Gastroesophageal sphincter (tissue), 3 donors: Measurements from ENCODE around the gene SEMA3F.

ENCODE experiments used
- POLR2A ChIP-seq, 2 donors: fragments of 450-650 bp; IDR thresholded peaks; one replicate each; pipeline ENCODE4 v1.6.1; 2017; ENCODE audit warnings: antibody characterized with exemption in 2 of 2, mild to moderate bottlenecking in 2 of 2, moderate library complexity in 1 of 2
- POLR2AphosphoS5 ChIP-seq: sonication (generic); formaldehyde crosslinking; IDR thresholded peaks from one replicate; pipeline ENCODE4 v1.6.1; 2017; ENCODE audit warnings: antibody characterized with exemption
- TF ChIP-seq, protein P1 (sequence below), 4 experiments: fragments of 200-600 bp in 2 of 4; fragments of 450-650 bp in 2 of 4; sonication (generic) in 1 of 4; IDR thresholded peaks; one replicate each; pipeline ENCODE4 v1.5.1; 2017 to 2019; ENCODE audit warnings: antibody characterized with exemption in 4 of 4, mild to moderate bottlenecking in 2 of 4, moderate library complexity in 2 of 4

DNA sequence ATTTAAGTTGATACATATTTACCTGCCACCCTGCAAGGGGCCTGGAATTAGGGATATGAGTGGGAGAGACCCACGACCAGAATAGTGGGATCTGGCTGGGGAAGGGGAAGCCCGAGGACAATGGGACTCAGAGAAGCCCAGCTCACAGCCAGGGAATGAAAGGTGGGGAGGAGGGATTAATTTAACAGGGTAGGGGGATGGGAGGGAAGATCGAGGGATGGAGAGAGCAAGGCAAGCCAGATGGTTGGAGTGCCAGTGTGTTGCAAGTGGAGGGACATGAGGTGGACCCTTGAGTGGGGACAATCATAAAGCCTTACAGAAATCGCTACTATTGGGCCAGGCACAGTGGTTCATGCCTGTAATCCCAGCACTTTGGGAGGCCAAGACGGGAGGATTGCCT lies 76.5 kb downstream of the SEMA3F start:
- TF ChIP-seq, protein P1, sequence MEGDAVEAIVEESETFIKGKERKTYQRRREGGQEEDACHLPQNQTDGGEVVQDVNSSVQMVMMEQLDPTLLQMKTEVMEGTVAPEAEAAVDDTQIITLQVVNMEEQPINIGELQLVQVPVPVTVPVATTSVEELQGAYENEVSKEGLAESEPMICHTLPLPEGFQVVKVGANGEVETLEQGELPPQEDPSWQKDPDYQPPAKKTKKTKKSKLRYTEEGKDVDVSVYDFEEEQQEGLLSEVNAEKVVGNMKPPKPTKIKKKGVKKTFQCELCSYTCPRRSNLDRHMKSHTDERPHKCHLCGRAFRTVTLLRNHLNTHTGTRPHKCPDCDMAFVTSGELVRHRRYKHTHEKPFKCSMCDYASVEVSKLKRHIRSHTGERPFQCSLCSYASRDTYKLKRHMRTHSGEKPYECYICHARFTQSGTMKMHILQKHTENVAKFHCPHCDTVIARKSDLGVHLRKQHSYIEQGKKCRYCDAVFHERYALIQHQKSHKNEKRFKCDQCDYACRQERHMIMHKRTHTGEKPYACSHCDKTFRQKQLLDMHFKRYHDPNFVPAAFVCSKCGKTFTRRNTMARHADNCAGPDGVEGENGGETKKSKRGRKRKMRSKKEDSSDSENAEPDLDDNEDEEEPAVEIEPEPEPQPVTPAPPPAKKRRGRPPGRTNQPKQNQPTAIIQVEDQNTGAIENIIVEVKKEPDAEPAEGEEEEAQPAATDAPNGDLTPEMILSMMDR (IDR thresholded peaks at IDR 0.05), result no peak
- TF ChIP-seq POLR2AphosphoS5 (no peak), POLR2A (IDR thresholded peaks at IDR 0.05) (no peak)
